Measurements from ENCODE around the gene ARFGEF2. TPM values are rescaled to one million over a fixed set of nuclear protein-coding genes. Genes with fewer than 3 reads are reported as not detected.

ARFGEF2 gene
- total and polyA plus RNA-seq, 2 of the 4 experiments (the other 2 are of a cell fraction), result 10.3 to 39.1 TPM

- no peak for TF ChIP-seq MXI1 (IDR thresholded peaks at IDR 0.05; ENCODE audit: borderline replicate concordance, low read depth, low read length)
- no peak for TF ChIP-seq POLR2A (IDR thresholded peaks at IDR 0.05; ENCODE audit: low read depth, low read length)
- TF ChIP-seq MAZ (IDR thresholded peaks at IDR 0.05; ENCODE audit: borderline replicate concordance, low read depth, low read length), result no peak
These were observed 7.6 kb downstream of the ARFGEF2 start (continued) for GRCh38 chr20:48928832-48929725.

DNA sequence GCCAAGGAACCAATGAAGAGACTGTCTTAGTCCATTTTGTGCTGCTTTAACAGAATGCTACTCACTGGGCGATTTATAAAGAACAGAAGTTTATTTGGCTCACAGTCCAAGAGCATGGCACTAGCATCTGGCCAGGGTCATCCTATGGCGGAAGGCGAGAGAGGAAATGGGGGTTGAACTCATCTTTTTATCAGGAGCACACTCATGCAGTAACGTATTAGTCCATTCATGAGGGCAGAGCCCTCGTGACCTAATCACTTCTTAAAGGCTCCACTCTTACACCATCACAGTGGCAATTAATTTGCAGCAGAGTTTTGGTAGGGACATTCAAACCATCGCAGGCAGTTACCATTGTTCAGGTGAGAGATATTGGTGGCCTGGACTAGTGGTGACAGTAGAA lies 8.5 kb downstream of the ARFGEF2 start:
- Histone ChIP-seq H4K8ac (ENCODE audit: low read depth in 2 of 2, low read length in 2 of 2) (no peak overlapping the region), H3K4ac (ENCODE audit: low read depth, low read length) (no peak overlapping the region), H3K9ac (ENCODE audit: low read depth, low read length) (no peak overlapping the region), H3K9me1 (ENCODE audit: insufficient read depth, low read length) (peaks cover 31% of the 10 kb centered on the region), H2AFZ (replicated peaks; ENCODE audit: low read length, poor library complexity) (no peak overlapping the region), H3K4me1 (ENCODE audit: control insufficient read depth, insufficient read depth, low read length) (peaks cover 24% of the 10 kb centered on the region), H3K18ac (ENCODE audit: low read depth, low read length) (no peak overlapping the region; the same call in 1 of the 2 replicates), H3K79me1 (ENCODE audit: low read depth in 1 of 2, low read length in 2 of 2) (peaks cover 45 to 80% of the 10 kb centered on the region in 2 experiments), H4K20me1 (ENCODE audit: insufficient read depth, low read length) (peaks cover 56% of the 10 kb centered on the region), H2AK5ac (ENCODE audit: low read depth, low read length) (no peak overlapping the region), H3K9me3 (ENCODE audit: control insufficient read depth, insufficient read depth, low read length) (no peaks in the 10 kb centered on the region), H2BK120ac (ENCODE audit: low read depth, low read length) (no peak overlapping the region), H3K56ac (ENCODE audit: extremely low read depth, insufficient read depth, low read length) (no peak overlapping the region), H3K14ac (replicated peaks; ENCODE audit: low read depth, low read length) (no peak overlapping the region), H2BK5ac (ENCODE audit: low read depth, low read length, poor library complexity, severe bottlenecking) (no peak overlapping the region), H3K4me3 (ENCODE audit: insufficient read depth, low read depth, low read length) (no peak overlapping the region), H3K27me3 (ENCODE audit: control insufficient read depth, insufficient read depth, low read length) (no peaks in the 10 kb centered on the region), H4K91ac (ENCODE audit: insufficient read depth, low read depth, low read length) (no peak overlapping the region), H3K4me2 (ENCODE audit: low read depth, low read length) (no peak overlapping the region), H3K23ac (ENCODE audit: low read depth, low read length) (no peak overlapping the region), H3K36me3 (ENCODE audit: control insufficient read depth, insufficient read depth, low read length) (no peaks in the 10 kb centered on the region), H4K5ac (ENCODE audit: low read depth, low read length) (no peak overlapping the region; the same call in 1 of the 2 replicates), H2BK20ac (ENCODE audit: low read depth, low read length) (no peak overlapping the region), H2AK9ac (replicated peaks; ENCODE audit: low read depth, low read length, poor library complexity) (no peak overlapping the region), H2BK15ac (ENCODE audit: low read depth, low read length) (no peak overlapping the region), H3K27ac (ENCODE audit: insufficient read depth, low read length) (no peak overlapping the region)
- in situ Hi-C loops (cut with MboI; ENCODE audit: low sequenced_read_pairs) (no loop called here), dilution Hi-C loops (cut with HindIII; ENCODE audit: low sequenced_read_pairs, unreplicated experiment) (no loop called here), intact Hi-C loops (cut with micrococcal nuclease) (no loop called here)
- no CpG with 5 or more reads among the region's 6 CpGs for WGBS, 2 experiments (ENCODE audit: extremely low coverage in 2 of 2, insufficient read length in 1 of 2)
- ATAC-seq (ENCODE audit: low read depth), result no peak
- no TSS peak for BruUV-seq (replicated peaks)
- POLR2A ChIA-PET (ENCODE audit: unreplicated experiment), result no interaction called here
- DNase-seq, result no peak
- CTCF ChIA-PET, result interaction anchor here (0.8 kb wide), 1 partner anchor 272 kb away, joined by 3 read pairs; no protein-coding TSS in a partner anchor
- TF ChIP-seq RFX5 (IDR thresholded peaks at IDR 0.05; ENCODE audit: low read depth, low read length) (no peak), RCOR1 (IDR thresholded peaks at IDR 0.05; ENCODE audit: insufficient replicate concordance, low read length) (no peak), RAD21 (IDR thresholded peaks at IDR 0.05; ENCODE audit: low read length) (no peak), CEBPB (IDR thresholded peaks at IDR 0.05; ENCODE audit: low read depth, low read length) (no peak), SMC3 (IDR thresholded peaks at IDR 0.05; ENCODE audit: low read depth, low read length) (no peak), USF2 (IDR thresholded peaks at IDR 0.05; ENCODE audit: low read depth, low read length) (no peak), ELK1 (IDR thresholded peaks at IDR 0.05; ENCODE audit: borderline replicate concordance, low read depth, low read length) (no peak), FOS (IDR thresholded peaks at IDR 0.05; ENCODE audit: low read depth, low read length) (no peak), BHLHE40 (IDR thresholded peaks at IDR 0.05; ENCODE audit: low read depth, low read length) (no peak), CHD1 (IDR thresholded peaks at IDR 0.05; ENCODE audit: low read depth, low read length) (no peak)

All from IMR-90 (cell line).